Heart left ventricle (tissue), 13 donors: ENCODE results near the gene C2CD2L.

ENCODE experiments used
- CTCF ChIP-seq, 12 donors: fragments of 200-600 bp; sonication (generic) in 4 of 12; IDR thresholded peaks; one replicate each; pipeline versions ENCODE4 v1.5.0 to v1.8.0; 2018 to 2022; ENCODE audit warnings: antibody characterized with exemption in 12 of 12, mild to moderate bottlenecking in 5 of 12
- POLR2A ChIP-seq, 2 donors: fragments of 450-650 bp; IDR thresholded peaks; one replicate each; pipeline ENCODE4 v1.6.1; 2017; ENCODE audit warnings: antibody characterized with exemption in 2 of 2, mild to moderate bottlenecking in 2 of 2, moderate library complexity in 2 of 2
- donor health status: ischemic (EF 13 %, LVEDD 7.1; RV severe dilation, severe dysfunction).
- donor health status: DM: no; HTN: yes; CAD: no.
- donor health status: DM: no; HTN: no; CAD: no.
- donor health status: ischemic (EF 25% LVEDD 6.9; RV normal size, moderate dysfunction).
- donor health status: ischemic (EF 25% LVEDD 5.7; RV mildly dilated, moderate dysfunction).
- donor health status: ischemic (EF 35%, LVEDD 5.7; RV mildly dilated, moderate dysfunction).
- donor health status: nonischemic (EF 11% LVEDD 7.7; RV severe dilation, severe dysfunction).
- donor health status: DM: yes; HTN: yes; CAD: no.
- donor health status: PGD.
- donor health status: ischemic (EF 29% LVEDD 5.4; RV normal size, mild dysfunction).
- donor health status: nonischemic (EF 23%, LVEDD 6.1; RV moderate dilation, normal function).

- TF ChIP-seq CTCF (IDR thresholded peaks at IDR 0.05) (no peak), POLR2A (IDR thresholded peaks at IDR 0.05) (no peak)
Measured at GRCh38 chr11:119111361-119111925, 4.3 kb downstream of the C2CD2L start.
